Measurements from ENCODE around the gene PRAME. TPM values are rescaled to one million over a fixed set of nuclear protein-coding genes. Genes with fewer than 3 reads are reported as not detected.

PRAME gene
- total RNA-seq, 5 donors from 2014 or later (not counting 1 experiment from before 2014, with no cell fraction given), result 1.7 to 2.7 (median 2.0) TPM; not detected in 2

DNA sequence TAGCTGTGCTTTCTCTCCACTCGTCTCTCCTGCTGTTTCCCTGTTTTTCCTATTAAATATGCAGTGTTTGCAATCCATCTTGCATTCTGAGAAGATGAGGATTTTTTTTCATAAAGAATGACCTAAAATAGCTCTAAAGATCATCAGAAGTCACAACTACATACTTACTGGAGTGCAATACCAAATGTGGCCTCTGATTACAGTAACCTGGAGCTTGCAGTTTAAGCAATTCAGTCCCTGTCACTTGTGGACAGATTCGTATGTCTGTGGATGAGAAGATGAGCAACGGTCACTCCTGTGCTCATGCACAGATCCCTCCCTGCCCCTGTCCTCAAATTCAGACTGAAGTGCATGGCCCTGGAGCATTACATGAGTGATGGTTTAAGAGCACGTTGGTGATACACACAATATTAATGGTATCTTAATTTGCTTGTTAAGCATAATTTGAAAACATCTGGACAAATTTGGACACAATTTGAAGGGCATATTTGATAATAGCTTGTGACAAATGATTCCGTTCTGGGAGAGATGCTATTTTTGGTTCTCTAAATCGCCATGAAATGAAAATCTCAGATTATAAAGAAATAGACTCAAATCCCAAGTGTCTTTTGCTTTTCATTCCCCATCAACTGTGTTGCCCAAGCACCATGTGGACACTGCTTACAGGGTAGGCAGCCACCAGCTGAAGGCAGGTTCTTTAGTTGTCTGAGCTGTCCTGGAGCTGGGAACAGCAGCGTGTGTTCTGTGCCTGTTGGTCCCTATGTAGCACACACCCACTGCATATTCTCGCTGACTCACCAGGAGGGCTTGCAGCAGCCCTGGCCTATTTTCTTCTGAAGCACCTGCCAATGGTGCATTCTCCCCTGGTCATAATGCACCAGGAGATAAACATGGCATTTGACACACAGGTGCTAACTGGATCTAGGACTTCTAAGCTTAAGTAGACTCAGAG, 32.6 kb upstream of the PRAME start:
- peaks cover 0 to 7% (median 1%) of the 10 kb centered on the region in 3 donors for H3K4me1 Mint-ChIP-seq
- CTCF ChIA-PET, result interaction anchor here (0.6 to 0.7 kb wide), 3 partner anchors 25 to 1855 kb away, joined by 3 to 5 read pairs (median 4); no protein-coding TSS in a partner anchor
- peaks cover 18 to 24% of the 10 kb centered on the region in 2 donors for H3K27me3 Mint-ChIP-seq
- H3K27ac ChIP-seq (ENCODE audit: low read length), result no peak overlapping the region
- H3K4me1 ChIP-seq (ENCODE audit: control insufficient read depth in 1 of 2, extremely low read depth in 1 of 2, insufficient read depth in 2 of 2, low read length in 2 of 2), result peaks cover 0 to 3% of the 10 kb centered on the region in 2 experiments
- H3K36me3 ChIP-seq (ENCODE audit: control insufficient read depth in 2 of 2, extremely low read depth in 1 of 2, insufficient read depth in 1 of 2, low read length in 1 of 2), result no peaks in the 10 kb centered on the region
- WGBS (ENCODE audit: insufficient coverage), result 58% methylated on average over 3 of the region's 8 CpGs
- H3K27me3 ChIP-seq (replicated peaks in 1 of 2; ENCODE audit: control insufficient read depth in 2 of 2, extremely low read depth in 1 of 2, insufficient read depth in 2 of 2, low read length in 1 of 2), result peaks cover 0 to 24% of the 10 kb centered on the region in 2 experiments
- no peak overlapping the region for H3K27ac Mint-ChIP-seq
- no peak overlapping the region for H3K4me3 ChIP-seq (ENCODE audit: control insufficient read depth in 1 of 2, extremely low read depth in 1 of 2, low read length in 1 of 2)
- H3K9me3 Mint-ChIP-seq, result no peaks in the 10 kb centered on the region
- no peak for ATAC-seq (replicated peaks in 1 of 4)
- POLR2A ChIA-PET, result no interaction called here
- H3K4me3 Mint-ChIP-seq, result no peak overlapping the region
- no peaks in the 10 kb centered on the region for H3K36me3 Mint-ChIP-seq
- DNase-seq, result no peak
- no peaks in the 10 kb centered on the region for H3K9me3 ChIP-seq

DNA sequence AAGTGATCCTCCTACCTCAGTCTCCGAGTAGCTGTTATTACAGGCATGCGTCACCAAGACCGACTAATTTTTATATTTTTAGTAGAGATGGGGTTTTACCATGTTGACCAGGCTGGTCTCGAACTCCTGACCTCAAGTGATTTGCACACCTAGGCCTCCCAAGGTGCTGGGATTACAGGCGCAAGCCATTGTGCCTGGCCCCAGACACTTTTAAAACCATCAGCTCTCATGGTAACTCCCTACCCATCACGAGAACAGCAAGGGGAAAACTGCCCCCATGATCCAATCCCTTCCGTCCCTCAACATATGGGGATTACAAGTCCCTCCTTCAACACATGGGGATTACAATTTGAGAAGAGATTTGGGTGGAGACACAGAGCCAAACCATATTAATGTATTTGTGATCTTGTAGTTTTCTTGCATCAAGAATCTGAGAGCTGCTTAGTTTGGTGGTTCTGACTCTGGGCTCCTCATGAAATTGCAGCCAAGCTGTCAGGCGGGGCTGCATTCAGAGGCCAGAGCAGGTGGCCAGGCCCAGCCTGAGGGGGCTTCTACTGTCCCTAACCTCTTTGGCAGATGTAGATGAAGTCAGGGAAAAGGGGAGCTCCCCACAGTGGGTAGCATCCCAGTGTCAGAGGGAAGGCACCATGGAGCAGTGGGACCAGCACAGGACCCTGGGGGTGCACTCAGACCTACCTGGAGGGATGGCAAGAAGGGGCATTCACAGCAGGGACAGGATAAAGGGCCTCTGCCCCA, 31.2 kb upstream of the PRAME start:
- peaks cover 25 to 32% of the 10 kb centered on the region in 2 donors for H3K27me3 Mint-ChIP-seq
- ATAC-seq (replicated peaks in 1 of 4) (no peak), DNase-seq (no peak)
- H3K4me3 ChIP-seq (ENCODE audit: control insufficient read depth in 1 of 2, extremely low read depth in 1 of 2, low read length in 1 of 2), result no peak overlapping the region
- H3K27ac Mint-ChIP-seq, result no peak overlapping the region
- ChIA-PET CTCF (interaction anchor here in 1 of 2 donors (0.6 to 1.6 kb wide), 3 partner anchors 201 to 1180 kb away, joined by 3 read pairs; no protein-coding TSS in a partner anchor), POLR2A (no interaction called here)
- peaks cover 0 to 3% of the 10 kb centered on the region in 2 experiments for H3K4me1 ChIP-seq (ENCODE audit: control insufficient read depth in 1 of 2, extremely low read depth in 1 of 2, insufficient read depth in 2 of 2, low read length in 2 of 2)
- peaks cover 0 to 8% (median 1%) of the 10 kb centered on the region in 3 donors for H3K4me1 Mint-ChIP-seq
- H3K9me3 Mint-ChIP-seq, result no peaks in the 10 kb centered on the region
- no peak overlapping the region for H3K4me3 Mint-ChIP-seq
- H3K9me3 ChIP-seq, result no peaks in the 10 kb centered on the region
- H3K27me3 ChIP-seq (replicated peaks in 1 of 2; ENCODE audit: control insufficient read depth in 2 of 2, extremely low read depth in 1 of 2, insufficient read depth in 2 of 2, low read length in 1 of 2), result peaks cover 0 to 23% of the 10 kb centered on the region in 2 experiments
- WGBS (ENCODE audit: insufficient coverage), result 83% methylated on average over 2 of the region's 8 CpGs
- no peak overlapping the region for H3K27ac ChIP-seq (ENCODE audit: low read length)
- no peaks in the 10 kb centered on the region for H3K36me3 Mint-ChIP-seq
- no peaks in the 10 kb centered on the region for H3K36me3 ChIP-seq (ENCODE audit: control insufficient read depth in 2 of 2, extremely low read depth in 1 of 2, insufficient read depth in 1 of 2, low read length in 1 of 2)

GRCh38 chr22:22588485-22589164, 29.6 kb upstream of the PRAME start:
- ATAC-seq (replicated peaks in 1 of 4) (no peak), DNase-seq (no peak)
- no peaks in the 10 kb centered on the region for H3K9me3 Mint-ChIP-seq
- WGBS (ENCODE audit: insufficient coverage), result 68% methylated on average over 7 of the region's 12 CpGs
- H3K36me3 ChIP-seq (ENCODE audit: control insufficient read depth in 2 of 2, extremely low read depth in 1 of 2, insufficient read depth in 1 of 2, low read length in 1 of 2), result no peaks in the 10 kb centered on the region
- H3K36me3 Mint-ChIP-seq, result no peaks in the 10 kb centered on the region
- peaks cover 0 to 15% of the 10 kb centered on the region in 2 experiments for H3K27me3 ChIP-seq (replicated peaks in 1 of 2; ENCODE audit: control insufficient read depth in 2 of 2, extremely low read depth in 1 of 2, insufficient read depth in 2 of 2, low read length in 1 of 2)
- no peaks in the 10 kb centered on the region for H3K4me1 ChIP-seq (ENCODE audit: control insufficient read depth in 1 of 2, extremely low read depth in 1 of 2, insufficient read depth in 2 of 2, low read length in 2 of 2)
- no peak overlapping the region for H3K4me3 Mint-ChIP-seq
- peaks cover 25 to 38% of the 10 kb centered on the region in 2 donors for H3K27me3 Mint-ChIP-seq
- peaks cover 0 to 4% (median 0%) of the 10 kb centered on the region in 3 donors for H3K4me1 Mint-ChIP-seq
- no peak overlapping the region for H3K27ac ChIP-seq (ENCODE audit: low read length)
- no peak overlapping the region for H3K27ac Mint-ChIP-seq
- ChIA-PET CTCF (interaction anchor here (1.0 to 1.5 kb wide), 2 partner anchors 14 to 27 kb away, joined by 3 to 4 read pairs; no protein-coding TSS in a partner anchor), POLR2A (no interaction called here)
- no peaks in the 10 kb centered on the region for H3K9me3 ChIP-seq
- H3K4me3 ChIP-seq (ENCODE audit: control insufficient read depth in 1 of 2, extremely low read depth in 1 of 2, low read length in 1 of 2), result no peak overlapping the region

DNA sequence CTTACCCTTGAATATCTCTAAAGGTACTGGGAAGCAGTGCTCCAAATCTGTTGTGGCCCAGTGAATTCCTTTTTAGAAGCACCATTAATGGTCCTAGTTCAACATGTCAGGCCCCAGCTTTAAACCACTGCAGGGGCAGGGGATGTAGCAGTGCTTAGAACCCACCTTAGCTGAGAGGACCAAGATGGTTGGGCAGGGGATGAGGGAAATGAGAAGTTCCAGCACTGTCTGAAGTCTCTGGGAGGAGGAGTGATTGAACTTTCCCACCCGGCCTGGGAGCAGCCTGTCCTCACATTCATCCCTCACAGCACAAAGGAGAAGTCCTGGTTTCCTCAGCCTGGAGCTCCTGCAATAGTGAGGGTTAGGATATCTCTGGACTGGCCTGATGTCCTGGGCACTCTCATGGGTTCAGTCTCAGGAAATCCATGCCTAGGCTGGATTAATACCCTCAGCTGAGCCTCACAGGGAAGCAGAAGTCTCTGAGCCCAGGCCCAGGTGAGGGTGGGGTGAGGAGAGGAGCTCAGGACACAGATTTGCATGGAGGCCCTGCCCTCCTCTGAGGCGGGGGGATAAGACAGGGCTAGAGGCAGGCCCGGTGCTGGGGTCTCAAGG, 28.6 kb upstream of the PRAME start:
- DNase-seq (no peak), ATAC-seq (replicated peaks in 1 of 4) (no peak)
- Mint-ChIP-seq H3K36me3 (no peaks in the 10 kb centered on the region), H3K4me1 (peaks cover 0 to 4% (median 0%) of the 10 kb centered on the region in 3 donors), H3K4me3 (no peak overlapping the region), H3K27me3 (peaks cover 22 to 35% of the 10 kb centered on the region in 2 donors), H3K27ac (no peak overlapping the region), H3K9me3 (no peaks in the 10 kb centered on the region)
- Histone ChIP-seq H3K4me3 (ENCODE audit: control insufficient read depth in 1 of 2, extremely low read depth in 1 of 2, low read length in 1 of 2) (no peak overlapping the region), H3K27ac (ENCODE audit: low read length) (no peak overlapping the region), H3K27me3 (replicated peaks in 1 of 2; ENCODE audit: control insufficient read depth in 2 of 2, extremely low read depth in 1 of 2, insufficient read depth in 2 of 2, low read length in 1 of 2) (peaks cover 0 to 13% of the 10 kb centered on the region in 2 experiments), H3K9me3 (no peaks in the 10 kb centered on the region), H3K4me1 (ENCODE audit: control insufficient read depth in 1 of 2, extremely low read depth in 1 of 2, insufficient read depth in 2 of 2, low read length in 2 of 2) (no peaks in the 10 kb centered on the region), H3K36me3 (ENCODE audit: control insufficient read depth in 2 of 2, extremely low read depth in 1 of 2, insufficient read depth in 1 of 2, low read length in 1 of 2) (no peaks in the 10 kb centered on the region)
- WGBS (ENCODE audit: insufficient coverage), result no CpG with 5 or more reads among the region's 3 CpGs
- ChIA-PET CTCF (interaction anchor here (0.7 to 1.7 kb wide), 6 partner anchors 11 to 297 kb away, joined by 3 to 8 read pairs (median 4); no protein-coding TSS in a partner anchor), POLR2A (interaction anchor here in 1 of 2 donors (0.6 kb wide), 1 partner anchor 639 kb away, joined by 3 read pairs; no protein-coding TSS in a partner anchor)

- ATAC-seq (replicated peaks in 1 of 4), result no peak
- WGBS (ENCODE audit: insufficient coverage), result no CpG with 5 or more reads among the region's 3 CpGs
Observed at GRCh38 chr22:22584722-22585121, 25.7 kb upstream of the PRAME start.

More at GRCh38 chr22:22584722-22585121, 25.7 kb upstream of the PRAME start:
- Mint-ChIP-seq H3K36me3 (no peaks in the 10 kb centered on the region), H3K9me3 (no peaks in the 10 kb centered on the region), H3K27ac (no peak overlapping the region), H3K4me3 (no peak overlapping the region), H3K4me1 (peaks cover 0 to 4% (median 0%) of the 10 kb centered on the region in 3 donors), H3K27me3 (peaks cover 18 to 38% of the 10 kb centered on the region in 2 donors)
- Histone ChIP-seq H3K9me3 (no peaks in the 10 kb centered on the region), H3K4me3 (ENCODE audit: control insufficient read depth in 1 of 2, extremely low read depth in 1 of 2, low read length in 1 of 2) (no peak overlapping the region), H3K4me1 (ENCODE audit: control insufficient read depth in 1 of 2, extremely low read depth in 1 of 2, insufficient read depth in 2 of 2, low read length in 2 of 2) (no peaks in the 10 kb centered on the region), H3K27ac (ENCODE audit: low read length) (no peak overlapping the region), H3K36me3 (ENCODE audit: control insufficient read depth in 2 of 2, extremely low read depth in 1 of 2, insufficient read depth in 1 of 2, low read length in 1 of 2) (no peaks in the 10 kb centered on the region), H3K27me3 (replicated peaks in 1 of 2; ENCODE audit: control insufficient read depth in 2 of 2, extremely low read depth in 1 of 2, insufficient read depth in 2 of 2, low read length in 1 of 2) (peaks cover 0 to 15% of the 10 kb centered on the region in 2 experiments)
- ChIA-PET CTCF (interaction anchor here in 1 of 2 donors (1.3 kb wide), 1 partner anchor 8 kb away, joined by 3 read pairs; no protein-coding TSS in a partner anchor), POLR2A (no interaction called here)
- no peak for DNase-seq

Data from T-cell (primary cell).